Transverse colon (tissue), 4 donors: ENCODE data around the gene GP1BA. TPM values are rescaled to one million over a fixed set of nuclear protein-coding genes. Genes with fewer than 3 reads are reported as not detected.

Experiments used
- DNase-seq: peaks from one replicate; pipeline ENCODE4 v3.0.0-alpha.2; 2019
- H3K27ac ChIP-seq, 4 donors: fragments of 200-600 bp; sonication (generic); 2 replicates each; pipeline ENCODE4 v1.5.1; 2016 to 2018; ENCODE audit warnings: inconsistent platforms in 4 of 4
- H3K27me3 ChIP-seq: fragments of 200-600 bp; sonication (generic); 2 replicates; pipeline ENCODE4 v1.5.1; 2017; ENCODE audit warnings: inconsistent platforms
- H3K36me3 ChIP-seq, 4 donors: fragments of 200-600 bp; sonication (generic); 2 replicates each; pipeline ENCODE4 v1.5.1; 2017 to 2019; ENCODE audit warnings: inconsistent platforms in 4 of 4
- H3K4me1 ChIP-seq, 4 donors: fragments of 200-600 bp; sonication (generic); 2 replicates each; pipeline ENCODE4 v1.5.1; 2017 to 2020; ENCODE audit warnings: inconsistent platforms in 4 of 4
- H3K4me3 ChIP-seq, 4 donors: fragments of 200-600 bp; sonication (generic); 1 replicate in 1 of 4; 2 replicates in 3 of 4; pipeline versions ENCODE4 v1.5.1 to v1.6.1; 2017 to 2019; ENCODE audit warnings: inconsistent platforms in 4 of 4
- H3K9me3 ChIP-seq, 2 donors: fragments of 200-600 bp; sonication (generic); 2 replicates each; pipeline ENCODE4 v1.5.1; 2017 to 2019; ENCODE audit warnings: inconsistent platforms in 2 of 2
- CTCF ChIP-seq, 5 experiments: fragments of 200-600 bp in 3 of 5; fragments of 450-650 bp in 2 of 5; sonication (generic) in 3 of 5; IDR thresholded peaks; 1 replicate in 2 of 5; 2 replicates in 3 of 5; pipeline ENCODE4 v1.5.1; 2016 to 2017; ENCODE audit warnings: antibody characterized with exemption in 5 of 5, inconsistent platforms in 3 of 5, mild to moderate bottlenecking in 2 of 5, moderate library complexity in 1 of 5
- EP300 ChIP-seq: sonication (generic); formaldehyde crosslinking; IDR thresholded peaks from one replicate; pipeline ENCODE4 v1.6.1; 2017; ENCODE audit warnings: antibody characterized with exemption, low read depth
- POLR2A ChIP-seq: fragments of 450-650 bp; IDR thresholded peaks from one replicate; pipeline ENCODE4 v1.6.1; 2016; ENCODE audit warnings: antibody characterized with exemption, mild to moderate bottlenecking, moderate library complexity
- POLR2AphosphoS5 ChIP-seq, 3 donors: sonication (generic); formaldehyde crosslinking; IDR thresholded peaks; one replicate each; pipeline ENCODE4 v1.6.1; 2016; ENCODE audit warnings: antibody characterized with exemption in 3 of 3
- WGBS, 2 donors: methylation state at CpG; one replicate each; pipeline ENCODE4 v1.1.5; 2018; ENCODE audit warnings: low coverage in 1 of 2; 5-methylcytosine and 5-hydroxymethylcytosine counted together
- in situ Hi-C, 4 donors: fragments of 200-750 bp; cut with MboI; loops; one replicate each; pipeline versions ENCODE4 v1.15.0 to v1.15.1; 2017; ENCODE audit warnings: low sequenced_read_pairs in 3 of 4, low pct_ligation_motif_present in 1 of 4, low pct_unique_long_range_greater_than_20kb in 1 of 4
- intact Hi-C: fragments of 100-400 bp; cut with DNase I; formaldehyde crosslinking; loops from one replicate; pipeline ENCODE4 v1.15.1; 2023; ENCODE audit warnings: low total_unique reads
- total RNA-seq, 4 donors: library from RNA; depleted of rRNA; stranded (reverse); fragments of >200 nt; gene quantifications; one replicate each; pipeline ENCODE4 v1.1.0, GENCODE V29; 2016

The GP1BA gene
- total RNA-seq, 4 donors from 2014 or later: not detected

DNA sequence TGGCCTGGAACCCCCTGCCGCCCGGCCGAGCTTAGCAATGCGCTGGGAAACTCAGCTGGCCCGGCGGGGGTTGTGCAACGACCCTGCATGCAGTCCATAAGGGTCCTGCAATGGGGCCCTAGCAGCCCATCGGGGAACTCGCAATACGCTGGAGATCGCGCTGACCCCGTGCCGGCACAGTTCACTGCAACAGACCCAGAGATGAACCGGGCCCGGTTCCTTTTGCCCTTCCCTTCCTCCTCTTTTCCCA, 7.4 kb downstream of the GP1BA start:
- Histone ChIP-seq H3K36me3 (peaks cover 0 to 14% (median 4%) of the 10 kb centered on the region in 4 donors), H3K27ac (peak overlapping the region; percentile 96 to 97 (median 96)), H3K4me1 (peaks cover 26 to 54% (median 27%) of the 10 kb centered on the region in 4 donors), H3K9me3 (no peaks in the 10 kb centered on the region), H3K27me3 (no peaks in the 10 kb centered on the region), H3K4me3 (peak overlapping the region; percentile 74 to 87 (median 80))
- in situ Hi-C loops: no loop called here
- TF ChIP-seq CTCF (IDR thresholded peaks at IDR 0.05) (peak in 1 of 5 experiments; percentile 22), EP300 (no peak)
- WGBS, 2 donors: 0% methylated on average over 16 of the region's 16 CpGs; no CpG with 5 or more reads in 1 of the 2 donors
- intact Hi-C loops: loop anchor here (10.0 kb wide), 1 partner anchor 45 kb away; the partner anchor contains the start of gene CAMTA2
- DNase-seq: peak; percentile 32

GRCh38 chr17:4939796-4940554, 7.9 kb downstream of the GP1BA start, which contains the start of the genes RNF167 and SLC25A11:
Gene RNF167, plus strand, starts transcription at chr17:4940268. Its CDS starts 642 bp downstream, at chr17:4940910.
Gene SLC25A11, minus strand, starts transcription at chr17:4940046. Its CDS starts 136 bp downstream, at chr17:4939910.
- in situ Hi-C loops (no loop called here), intact Hi-C loops (loop anchor here (10.0 kb wide), 1 partner anchor 45 kb away; the partner anchor contains the start of gene CAMTA2)
- H3K9me3 ChIP-seq: no peaks in the 10 kb centered on the region
- peaks cover 30 to 58% (median 31%) of the 10 kb centered on the region in 4 donors for H3K4me1 ChIP-seq
- TF ChIP-seq CTCF (IDR thresholded peaks at IDR 0.05): no peak
- TF ChIP-seq EP300: no peak
- TF ChIP-seq POLR2A: peak; percentile 73
- TF ChIP-seq POLR2AphosphoS5 (IDR thresholded peaks at IDR 0.05): peak; percentile 73 to 85 (median 81)
- H3K27ac ChIP-seq: peak within 1 kb of the TSS; percentile 96 to 97 (median 96)
- DNase-seq: peak; percentile 96
- H3K36me3 ChIP-seq: peaks cover 0 to 14% (median 4%) of the 10 kb centered on the region in 4 donors
- WGBS, 2 donors: 0% methylated on average over 8 to 59 of the region's 72 CpGs
- H3K27me3 ChIP-seq: no peaks in the 10 kb centered on the region
- peak within 1 kb of the TSS; percentile 74 to 87 (median 80) for H3K4me3 ChIP-seq

DNA sequence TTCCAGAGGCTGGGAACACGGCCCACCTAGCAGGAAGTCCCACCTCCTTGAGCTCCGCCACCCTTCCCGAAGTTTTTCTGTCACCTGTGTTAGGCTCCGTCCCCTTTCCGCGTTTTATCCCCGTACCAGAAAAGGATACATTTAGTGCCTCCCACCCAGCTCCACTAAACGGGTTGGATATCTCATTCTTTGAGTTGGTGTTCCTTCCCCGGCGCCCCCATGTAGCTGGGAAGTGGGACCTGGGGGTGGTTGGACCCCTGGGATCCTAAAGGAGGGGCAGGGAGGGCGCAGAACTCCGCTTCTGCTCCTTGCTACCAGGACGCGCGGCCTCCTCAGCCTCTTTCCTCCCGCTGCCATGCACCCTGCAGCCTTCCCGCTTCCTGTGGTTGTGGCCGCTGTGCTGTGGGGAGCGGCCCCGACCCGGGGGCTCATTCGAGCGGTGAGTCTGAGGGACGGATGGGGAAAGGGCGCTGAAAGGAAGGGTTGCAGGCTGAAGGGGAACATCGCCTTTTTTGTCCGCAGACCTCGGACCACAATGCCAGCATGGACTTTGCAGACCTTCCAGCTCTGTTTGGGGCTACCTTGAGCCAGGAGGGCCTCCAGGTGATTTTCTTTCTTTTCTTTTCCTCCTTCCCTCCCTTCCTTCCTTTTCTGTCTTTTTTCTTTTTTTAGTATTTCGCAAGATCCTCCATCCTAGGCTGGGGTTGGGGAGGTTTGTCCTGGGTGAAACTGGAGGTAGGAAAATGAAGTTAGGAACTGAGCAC, 8.7 kb downstream of the GP1BA start:
- 0 to 2% methylated on average over 8 to 29 of the region's 29 CpGs for WGBS, 2 donors
- peak; percentile 82 for DNase-seq
- Histone ChIP-seq H3K4me1 (peaks cover 38 to 66% (median 39%) of the 10 kb centered on the region in 4 donors), H3K9me3 (no peaks in the 10 kb centered on the region), H3K36me3 (peaks cover 0 to 14% (median 4%) of the 10 kb centered on the region in 4 donors), H3K4me3 (peak overlapping the region; percentile 68 to 84 (median 75)), H3K27me3 (no peaks in the 10 kb centered on the region), H3K27ac (peak overlapping the region; percentile 96 to 97 (median 96))
- in situ Hi-C loops (no loop called here), intact Hi-C loops (no loop called here)
- TF ChIP-seq POLR2A (no peak), EP300 (no peak), CTCF (IDR thresholded peaks at IDR 0.05) (no peak), POLR2AphosphoS5 (IDR thresholded peaks at IDR 0.05) (no peak)

DNA sequence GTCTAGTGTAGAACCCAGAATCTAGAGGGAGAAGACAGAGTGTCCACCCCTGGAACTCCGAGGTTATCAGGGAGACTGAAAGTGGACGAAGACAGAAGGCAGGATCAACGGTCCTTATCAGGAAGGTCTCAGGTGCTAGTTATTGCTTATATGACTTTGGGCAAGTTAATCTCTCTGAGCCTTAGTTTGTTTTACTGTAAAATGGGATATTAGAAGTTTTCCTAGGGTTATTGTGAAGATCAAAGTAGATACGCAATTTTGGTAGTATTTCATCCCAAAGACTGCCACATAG, 9.2 kb downstream of the GP1BA start:
- in situ Hi-C loops: no loop called here
- Histone ChIP-seq H3K9me3 (no peaks in the 10 kb centered on the region), H3K27ac (peak overlapping the region; percentile 96 to 97 (median 96)), H3K27me3 (no peaks in the 10 kb centered on the region), H3K4me3 (peak overlapping the region; percentile 68 to 84 (median 75)), H3K36me3 (peaks cover 0 to 14% (median 4%) of the 10 kb centered on the region in 4 donors), H3K4me1 (peaks cover 43 to 71% (median 44%) of the 10 kb centered on the region in 4 donors)
- WGBS, 2 donors: 26 to 33% methylated on average over 3 to 4 of the region's 4 CpGs
- intact Hi-C loops: no loop called here
- no peak for TF ChIP-seq POLR2A
- no peak for TF ChIP-seq POLR2AphosphoS5 (IDR thresholded peaks at IDR 0.05)
- DNase-seq: no peak
